Transverse colon (tissue), 4 donors: ENCODE results near the gene ITPR2. TPM values are rescaled to one million over a fixed set of nuclear protein-coding genes. Genes with fewer than 3 reads are reported as not detected.

Source experiments
- DNase-seq: peaks from one replicate; pipeline ENCODE4 v3.0.0-alpha.2; 2019
- H3K27ac ChIP-seq, 4 donors: fragments of 200-600 bp; sonication (generic); 2 replicates each; pipeline ENCODE4 v1.5.1; 2016 to 2018; ENCODE audit warnings: inconsistent platforms in 4 of 4
- H3K27me3 ChIP-seq: fragments of 200-600 bp; sonication (generic); 2 replicates; pipeline ENCODE4 v1.5.1; 2017; ENCODE audit warnings: inconsistent platforms
- H3K36me3 ChIP-seq, 4 donors: fragments of 200-600 bp; sonication (generic); 2 replicates each; pipeline ENCODE4 v1.5.1; 2017 to 2019; ENCODE audit warnings: inconsistent platforms in 4 of 4
- H3K4me1 ChIP-seq, 4 donors: fragments of 200-600 bp; sonication (generic); 2 replicates each; pipeline ENCODE4 v1.5.1; 2017 to 2020; ENCODE audit warnings: inconsistent platforms in 4 of 4
- H3K4me3 ChIP-seq, 4 donors: fragments of 200-600 bp; sonication (generic); 1 replicate in 1 of 4; 2 replicates in 3 of 4; pipeline versions ENCODE4 v1.5.1 to v1.6.1; 2017 to 2019; ENCODE audit warnings: inconsistent platforms in 4 of 4
- H3K9me3 ChIP-seq, 2 donors: fragments of 200-600 bp; sonication (generic); 2 replicates each; pipeline ENCODE4 v1.5.1; 2017 to 2019; ENCODE audit warnings: inconsistent platforms in 2 of 2
- CTCF ChIP-seq, 5 experiments: fragments of 200-600 bp in 3 of 5; fragments of 450-650 bp in 2 of 5; sonication (generic) in 3 of 5; IDR thresholded peaks; 1 replicate in 2 of 5; 2 replicates in 3 of 5; pipeline ENCODE4 v1.5.1; 2016 to 2017; ENCODE audit warnings: antibody characterized with exemption in 5 of 5, inconsistent platforms in 3 of 5, mild to moderate bottlenecking in 2 of 5, moderate library complexity in 1 of 5
- EP300 ChIP-seq: sonication (generic); formaldehyde crosslinking; IDR thresholded peaks from one replicate; pipeline ENCODE4 v1.6.1; 2017; ENCODE audit warnings: antibody characterized with exemption, low read depth
- POLR2A ChIP-seq: fragments of 450-650 bp; IDR thresholded peaks from one replicate; pipeline ENCODE4 v1.6.1; 2016; ENCODE audit warnings: antibody characterized with exemption, mild to moderate bottlenecking, moderate library complexity
- POLR2AphosphoS5 ChIP-seq, 3 donors: sonication (generic); formaldehyde crosslinking; IDR thresholded peaks; one replicate each; pipeline ENCODE4 v1.6.1; 2016; ENCODE audit warnings: antibody characterized with exemption in 3 of 3
- WGBS, 2 donors: methylation state at CpG; one replicate each; pipeline ENCODE4 v1.1.5; 2018; ENCODE audit warnings: low coverage in 1 of 2; 5-methylcytosine and 5-hydroxymethylcytosine counted together
- in situ Hi-C, 4 donors: fragments of 200-750 bp; cut with MboI; loops; one replicate each; pipeline versions ENCODE4 v1.15.0 to v1.15.1; 2017; ENCODE audit warnings: low sequenced_read_pairs in 3 of 4, low pct_ligation_motif_present in 1 of 4, low pct_unique_long_range_greater_than_20kb in 1 of 4
- intact Hi-C: fragments of 100-400 bp; cut with DNase I; formaldehyde crosslinking; loops from one replicate; pipeline ENCODE4 v1.15.1; 2023; ENCODE audit warnings: low total_unique reads
- total RNA-seq, 4 donors: library from RNA; depleted of rRNA; stranded (reverse); fragments of >200 nt; gene quantifications; one replicate each; pipeline ENCODE4 v1.1.0, GENCODE V29; 2016

The ITPR2 gene
- total RNA-seq, 4 donors from 2014 or later: 29.8 to 60.5 (median 41.2) TPM

DNA sequence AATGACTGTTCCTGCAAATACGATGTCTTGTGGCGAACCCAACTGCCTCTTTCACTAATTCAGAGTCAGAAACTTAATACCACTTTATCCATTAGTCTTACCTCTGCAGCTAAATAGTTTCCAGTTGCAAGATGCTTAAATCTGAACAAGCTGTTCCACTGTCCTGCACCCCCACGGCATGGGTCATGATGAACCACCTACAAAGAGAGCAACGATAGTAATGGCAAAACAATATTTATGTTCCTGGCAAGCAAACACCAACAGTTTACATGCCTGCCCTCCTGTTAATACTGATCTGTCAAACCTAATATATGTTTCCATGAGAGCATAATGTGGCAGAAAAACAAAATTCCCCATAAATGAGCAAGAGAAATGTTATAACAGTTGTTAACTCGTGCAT is 121.9 kb downstream of the ITPR2 start:
- TF ChIP-seq POLR2A: no peak
- TF ChIP-seq EP300: no peak
- H3K27me3 ChIP-seq: no peaks in the 10 kb centered on the region
- in situ Hi-C loops: no loop called here
- H3K36me3 ChIP-seq: peaks cover 0 to 6% (median 0%) of the 10 kb centered on the region in 4 donors
- DNase-seq: no peak
- H3K27ac ChIP-seq: no peak overlapping the region
- H3K4me3 ChIP-seq: no peak overlapping the region
- H3K4me1 ChIP-seq: no peaks in the 10 kb centered on the region
- H3K9me3 ChIP-seq: no peaks in the 10 kb centered on the region
- intact Hi-C loops: no loop called here
- WGBS, 2 donors: 77 to 92% methylated on average over 2 to 5 of the region's 5 CpGs

DNA sequence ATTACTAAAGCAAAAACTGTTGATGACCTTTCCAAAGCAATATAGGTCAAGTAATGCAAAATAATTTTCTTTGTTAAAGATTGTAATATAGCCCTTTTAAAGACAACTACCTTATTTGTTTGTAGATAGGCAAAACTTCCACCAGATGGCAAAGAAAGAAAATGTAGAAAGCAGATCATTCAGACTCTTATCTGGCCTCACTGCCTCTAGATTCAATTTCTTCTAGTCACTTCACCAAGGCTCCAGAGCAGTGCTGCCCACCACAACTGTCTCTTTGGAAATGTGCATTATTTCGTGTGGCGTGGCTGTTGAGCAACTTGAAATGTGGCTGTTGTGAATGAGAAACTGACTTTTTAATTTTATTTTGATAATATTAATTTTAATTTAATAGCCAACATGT is 127.1 kb downstream of the ITPR2 start:
- no peak overlapping the region for H3K27ac ChIP-seq

DNA sequence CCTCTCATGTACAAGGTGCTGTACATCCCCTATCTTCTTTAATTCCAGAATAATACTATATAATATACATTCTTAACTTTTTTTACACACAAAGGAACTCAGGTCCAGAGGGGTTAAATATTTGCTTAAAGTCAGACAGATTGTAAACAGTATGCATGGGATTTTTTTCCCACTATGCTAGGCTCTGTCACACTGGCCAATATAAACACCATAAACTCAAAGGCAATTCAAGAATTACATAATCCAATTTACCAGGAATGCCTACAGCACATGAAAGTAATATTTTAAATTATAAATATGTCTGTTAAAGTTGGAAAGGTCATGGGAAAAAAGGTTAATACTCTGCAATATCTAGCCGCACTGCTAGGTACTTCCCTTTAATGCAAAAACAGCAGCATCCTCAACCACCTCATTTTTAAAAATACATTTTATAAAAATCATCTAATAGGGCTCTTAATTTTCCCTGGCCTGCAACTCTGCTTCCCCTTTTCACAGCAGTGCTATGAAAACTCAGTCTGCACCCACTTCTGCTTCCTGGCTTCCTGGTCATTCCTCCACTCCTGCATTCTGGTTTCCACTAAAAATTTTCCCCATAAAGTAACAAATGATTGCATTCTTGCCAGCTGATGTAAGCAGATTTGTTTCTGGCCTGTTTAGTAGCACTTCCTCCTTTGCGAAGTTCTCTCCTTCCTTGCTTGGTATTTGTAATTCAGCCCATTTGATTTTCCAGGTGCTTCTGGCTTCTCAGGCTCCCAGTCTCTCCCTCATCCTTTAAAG is 128.1 kb downstream of the ITPR2 start:
- H3K4me1 ChIP-seq: peaks cover 4 to 16% (median 13%) of the 10 kb centered on the region in 4 donors
- no peak for DNase-seq
- intact Hi-C loops: loop anchor here (10.0 kb wide), 1 partner anchor 130 kb away; the partner anchor contains the start of gene ITPR2
- WGBS, 2 donors: 9 to 22% methylated on average over 2 of the region's 2 CpGs
- in situ Hi-C loops: no loop called here
- H3K9me3 ChIP-seq: no peaks in the 10 kb centered on the region
- no peaks in the 10 kb centered on the region for H3K36me3 ChIP-seq
- TF ChIP-seq POLR2AphosphoS5 (IDR thresholded peaks at IDR 0.05) (no peak), POLR2A (no peak), CTCF (IDR thresholded peaks at IDR 0.05) (no peak), EP300 (no peak)
- H3K27me3 ChIP-seq: no peaks in the 10 kb centered on the region
- H3K27ac ChIP-seq: peak overlapping the region in 1 of 4 donors; percentile 4
- H3K4me3 ChIP-seq: no peak overlapping the region

More for the DNA sequence above, 127.1 kb downstream of the ITPR2 start:
- 91 to 93% methylated on average over 2 of the region's 2 CpGs for WGBS, 2 donors
- TF ChIP-seq CTCF (IDR thresholded peaks at IDR 0.05) (no peak), EP300 (no peak), POLR2AphosphoS5 (IDR thresholded peaks at IDR 0.05) (no peak), POLR2A (no peak)
- in situ Hi-C loops (no loop called here), intact Hi-C loops (loop anchor here (10.0 kb wide), 1 partner anchor 129 kb away; the partner anchor contains the start of gene ITPR2)
- H3K36me3 ChIP-seq: no peaks in the 10 kb centered on the region
- H3K4me3 ChIP-seq: no peak overlapping the region
- no peak for DNase-seq
- peaks cover 4 to 16% (median 13%) of the 10 kb centered on the region in 4 donors for H3K4me1 ChIP-seq
- no peaks in the 10 kb centered on the region for H3K9me3 ChIP-seq
- no peaks in the 10 kb centered on the region for H3K27me3 ChIP-seq

GRCh38 chr12:26704214-26704613 is 128.8 kb downstream of the ITPR2 start:
- Histone ChIP-seq H3K27ac (no peak overlapping the region), H3K36me3 (no peaks in the 10 kb centered on the region)
- TF ChIP-seq POLR2AphosphoS5 (IDR thresholded peaks at IDR 0.05) (no peak), CTCF (IDR thresholded peaks at IDR 0.05) (no peak), EP300 (no peak), POLR2A (no peak)

More at GRCh38 chr12:26704214-26704613, 128.8 kb downstream of the ITPR2 start:
- no peaks in the 10 kb centered on the region for H3K9me3 ChIP-seq
- H3K27me3 ChIP-seq: no peaks in the 10 kb centered on the region
- no peak overlapping the region for H3K4me3 ChIP-seq
- no peak for DNase-seq
- WGBS, 2 donors: 56% methylated on average over 1 of the region's 1 CpG; no CpG with 5 or more reads in 1 of the 2 donors
- H3K4me1 ChIP-seq: peaks cover 4 to 16% (median 13%) of the 10 kb centered on the region in 4 donors
- in situ Hi-C loops (no loop called here), intact Hi-C loops (loop anchor here (10.0 kb wide), 1 partner anchor 131 kb away; the partner anchor contains the start of gene ITPR2)
